Measurements from ENCODE around the gene DMC1. TPM values are rescaled to one million over a fixed set of nuclear protein-coding genes. Genes with fewer than 3 reads are reported as not detected.

Gene DMC1
- total RNA-seq, 4 donors from 2014 or later = 2.1 to 10.8 (median 4.5) TPM

- TF ChIP-seq CTCF (IDR thresholded peaks at IDR 0.05) (peak; percentile 37 to 49 (median 45)), POLR2A (IDR thresholded peaks at IDR 0.05) (no peak)
- H3K36me3 ChIP-seq = no peaks in the 10 kb centered on the region
- H3K27me3 ChIP-seq = no peaks in the 10 kb centered on the region
- H3K4me1 ChIP-seq = peaks cover 0 to 39% (median 9%) of the 10 kb centered on the region in 4 donors
- H3K9me3 ChIP-seq = no peaks in the 10 kb centered on the region
- H3K27ac ChIP-seq = no peak overlapping the region
- 5 to 7% methylated on average over 3 of the region's 3 CpGs for WGBS, 2 donors
- no peak overlapping the region for H3K4me3 ChIP-seq
- DNase-seq (ENCODE audit: low spot score in 2 of 2) = peak in 1 of 2 donors; percentile 62
Observed at GRCh38 chr22:38572065-38572464, 2.1 kb upstream of the DMC1 start.

DNA sequence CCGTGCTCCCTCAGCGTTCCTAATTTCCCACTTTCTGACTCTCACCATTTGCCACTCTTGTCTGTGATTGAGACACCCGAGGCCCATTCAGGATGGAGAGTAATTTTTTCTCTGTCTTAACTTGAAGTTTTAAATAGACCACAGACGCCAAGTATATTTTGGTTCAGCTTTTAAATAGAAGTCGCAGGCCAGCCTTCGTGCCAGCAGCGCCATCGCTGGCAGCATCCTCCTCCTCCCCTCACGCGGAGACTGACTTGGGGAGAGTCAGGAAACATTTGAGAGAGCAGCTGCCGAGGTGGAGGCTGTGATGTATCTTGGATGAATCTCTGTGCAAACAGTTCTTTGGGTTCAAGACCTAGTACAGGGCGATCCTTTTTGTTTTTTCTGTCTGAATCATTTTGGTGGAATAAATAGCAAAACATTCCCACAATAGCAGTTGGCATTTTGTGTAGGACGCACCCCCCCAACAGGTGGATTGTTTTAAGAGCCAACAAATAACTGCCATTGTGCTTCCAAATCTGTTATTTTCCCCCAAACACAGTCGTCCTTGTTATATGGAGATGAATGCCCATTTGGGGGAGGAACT, 889 bp upstream of the DMC1 start:
- WGBS, 2 donors = 2 to 3% methylated on average over 14 of the region's 14 CpGs
- Histone ChIP-seq H3K9me3 (no peaks in the 10 kb centered on the region), H3K27me3 (no peaks in the 10 kb centered on the region), H3K36me3 (no peaks in the 10 kb centered on the region), H3K4me1 (peaks cover 0 to 45% (median 11%) of the 10 kb centered on the region in 4 donors), H3K27ac (peak overlapping the region; percentile 82 to 95 (median 92)), H3K4me3 (peak overlapping the region; percentile 51 to 73 (median 70))
- DNase-seq (ENCODE audit: low spot score in 2 of 2) = peak in 1 of 2 donors; percentile 42
- TF ChIP-seq EP300 (IDR thresholded peaks at IDR 0.05) = peak in 1 of 2 donors; percentile 28
- peak in 1 of 2 donors; percentile 7 for TF ChIP-seq POLR2A (IDR thresholded peaks at IDR 0.05)
- TF ChIP-seq CTCF (IDR thresholded peaks at IDR 0.05) = peak in 2 of 5 experiments; percentile 2 to 17

GRCh38 chr22:38569181-38569971, 607 bp downstream of the DMC1 start:
- Histone ChIP-seq H3K4me1 (peaks cover 0 to 45% (median 11%) of the 10 kb centered on the region in 4 donors), H3K27ac (peak overlapping the region; percentile 82 to 95 (median 92)), H3K36me3 (no peaks in the 10 kb centered on the region), H3K4me3 (peak overlapping the region; percentile 51 to 73 (median 70)), H3K9me3 (no peaks in the 10 kb centered on the region), H3K27me3 (no peaks in the 10 kb centered on the region)
- DNase-seq (ENCODE audit: low spot score in 2 of 2) = no peak
- WGBS, 2 donors = 21 to 23% methylated on average over 29 to 32 of the region's 32 CpGs
- TF ChIP-seq CTCF (IDR thresholded peaks at IDR 0.05) = no peak
- TF ChIP-seq POLR2A (IDR thresholded peaks at IDR 0.05) = no peak
- TF ChIP-seq EP300 (IDR thresholded peaks at IDR 0.05) = no peak

DNA sequence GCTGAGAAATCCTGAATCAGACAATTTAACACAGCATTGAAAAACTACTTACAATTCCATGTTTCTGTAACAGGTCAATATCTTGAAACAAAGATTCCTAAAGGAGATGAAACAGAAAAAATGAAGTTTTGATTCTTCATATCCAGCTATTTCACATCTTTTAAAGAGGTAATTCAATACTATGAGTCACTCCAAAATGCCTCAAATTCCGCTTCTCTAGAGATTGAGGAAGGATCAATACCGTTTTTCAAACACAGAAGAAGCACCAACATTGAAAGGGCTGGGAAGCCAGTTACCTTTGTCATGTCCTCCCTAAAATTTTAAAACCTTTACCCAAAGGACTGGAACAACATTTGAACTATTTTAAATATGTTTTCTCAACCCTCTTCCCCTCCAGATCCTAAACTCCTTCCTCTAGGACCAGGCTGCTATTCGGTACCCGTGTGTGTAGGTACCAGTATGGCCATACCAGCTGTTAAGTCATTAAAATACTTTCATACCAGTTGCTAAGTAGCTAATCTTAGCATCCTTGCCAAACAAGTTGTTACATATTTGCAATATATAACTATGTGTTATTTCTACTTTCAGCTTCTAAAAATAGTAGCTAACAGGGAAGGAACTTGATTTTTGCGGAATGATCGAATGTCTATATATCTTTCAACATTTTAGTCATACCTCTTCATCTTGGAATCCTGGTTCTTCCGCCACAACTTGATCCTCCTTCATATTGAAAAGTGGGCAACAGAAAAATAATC, 2.3 kb downstream of the DMC1 start:
- 67 to 72% methylated on average over 7 of the region's 7 CpGs for WGBS, 2 donors
- Histone ChIP-seq H3K9me3 (no peaks in the 10 kb centered on the region), H3K4me1 (peaks cover 0 to 45% (median 11%) of the 10 kb centered on the region in 4 donors), H3K27ac (peak overlapping the region in 2 of 4 donors; percentile 92 to 95), H3K36me3 (no peaks in the 10 kb centered on the region), H3K4me3 (no peak overlapping the region), H3K27me3 (no peaks in the 10 kb centered on the region)
- no peak for TF ChIP-seq POLR2A (IDR thresholded peaks at IDR 0.05)
- TF ChIP-seq EP300 (IDR thresholded peaks at IDR 0.05) = no peak
- TF ChIP-seq CTCF (IDR thresholded peaks at IDR 0.05) = no peak
- DNase-seq (ENCODE audit: low spot score in 2 of 2) = no peak

All from tibial nerve (tissue), 4 donors.